H1 (cell line): ENCODE results near the gene WDFY3. TPM values are rescaled to one million over a fixed set of nuclear protein-coding genes. Genes with fewer than 3 reads are reported as not detected.

ENCODE experiments used
- ASH2L ChIP-seq: fragments of 200-600, 300-600 bp; sonication (generic); IDR thresholded peaks from one replicate; pipeline ENCODE4 v1.7.1; 2017; ENCODE audit warnings: low read length
- CHD7 ChIP-seq: fragments of 300-600 bp; sonication (generic); IDR thresholded peaks from 2 replicates; pipeline ENCODE4 v1.7.1; 2012; ENCODE audit warnings: low read length, moderate library complexity, mild to moderate bottlenecking, inconsistent platforms; ENCODE audit not compliant: insufficient replicate concordance
- polyA plus RNA-seq, 7 experiments: library from polyadenylated mRNA; depleted of rRNA in 3 of 7; stranded (reverse) in 5 of 7; unstranded in 2 of 7; fragments of >200 nt in 5 of 7; fragments of 200-250 nt in 2 of 7; gene quantifications; 1 replicate in 5 of 7; 2 replicates in 1 of 7; 4 replicates in 1 of 7; pipeline versions ENCODE4 v1.2.1 to v1.2.3, GENCODE V29; 2011 to 2013; ENCODE audit warnings: missing spikeins in 2 of 7, mixed read lengths in 2 of 7
- total RNA-seq: library from RNA; stranded (reverse); fragmentation: NEBNext Ultra II Directional; extraction: Animal tissue kit (Norgen Biotek cat#: 25700); gene quantifications from 2 replicates; pipeline ENCODE4 v1.2.1, GENCODE V29; 2021

Gene WDFY3
- total and polyA plus RNA-seq, 2 of the 8 experiments (the other 6 are each of a cell fraction or from before 2014, with no cell fraction given) = 25.6 to 62.4 TPM

GRCh38 chr4:84879651-84880200, 86.8 kb downstream of the WDFY3 start (continued):
- TF ChIP-seq CHD7 = no peak
- TF ChIP-seq ASH2L = no peak
